Mesendoderm (in vitro differentiated cells): ENCODE measurements around the gene WDR36.
"Not testable (repeated sequence)": the region's sequence is repeated elsewhere in the genome, so short reads cannot be mapped to it uniquely, and the experiment has no call there.

Experiments
- DNase-seq: peaks from one replicate; pipeline ENCODE4 v3.0.0; 2013
- H2AK5ac ChIP-seq: 2 replicates; pipeline ENCODE4 v1.6.1; 2013; ENCODE audit warnings: low read length, inconsistent platforms
- H2BK120ac ChIP-seq: 2 replicates; pipeline ENCODE4 v1.6.1; 2013; ENCODE audit warnings: low read depth, mild to moderate bottlenecking, low read length, moderate library complexity, mixed read lengths
- H2BK15ac ChIP-seq: replicated peaks from 2 replicates; pipeline ENCODE4 v1.6.1; 2013; ENCODE audit warnings: low read depth, mild to moderate bottlenecking, moderate library complexity
- H2BK5ac ChIP-seq: 2 replicates; pipeline ENCODE4 v1.6.1; 2013; ENCODE audit warnings: low read length, inconsistent platforms
- H3K18ac ChIP-seq: 2 replicates; pipeline ENCODE4 v1.6.1; 2013; ENCODE audit warnings: mild to moderate bottlenecking, low read length, mixed read lengths
- H3K23ac ChIP-seq: one replicate; pipeline ENCODE4 v1.6.1; 2013; ENCODE audit warnings: low read length
- H3K27ac ChIP-seq: 2 replicates; pipeline ENCODE4 v1.5.1; 2013; ENCODE audit warnings: low read depth, mild to moderate bottlenecking, inconsistent platforms, low read length, moderate library complexity
- H3K27me3 ChIP-seq: 2 replicates; pipeline ENCODE4 v1.6.1; 2013; ENCODE audit warnings: low read length, control low read depth, mild to moderate bottlenecking, inconsistent platforms; ENCODE audit not compliant: insufficient read depth, poor library complexity
- H3K36me3 ChIP-seq: 2 replicates; pipeline ENCODE4 v1.6.1; 2013; ENCODE audit warnings: low read length, inconsistent platforms; ENCODE audit not compliant: control insufficient read depth, insufficient read depth
- H3K4ac ChIP-seq: one replicate; pipeline ENCODE4 v1.6.1; 2013; ENCODE audit warnings: low read depth, mild to moderate bottlenecking, low read length, moderate library complexity
- H3K4me1 ChIP-seq: 2 replicates; pipeline ENCODE4 v1.6.1; 2013; ENCODE audit warnings: low read depth, low read length, inconsistent platforms; ENCODE audit not compliant: control insufficient read depth
- H3K4me2 ChIP-seq: 2 replicates; pipeline ENCODE4 v1.6.1; 2013; ENCODE audit warnings: low read length
- H3K4me3 ChIP-seq: 2 replicates; pipeline ENCODE4 v1.5.1; 2013; ENCODE audit warnings: mild to moderate bottlenecking, low read length
- H3K56ac ChIP-seq: one replicate; pipeline ENCODE4 v1.6.1; 2013; ENCODE audit warnings: low read length
- H3K79me1 ChIP-seq: 2 replicates; pipeline ENCODE4 v1.6.1; 2013; ENCODE audit warnings: low read length, inconsistent platforms
- H3K79me2 ChIP-seq: 2 replicates; pipeline ENCODE4 v1.6.1; 2013; ENCODE audit warnings: mild to moderate bottlenecking, low read length; ENCODE audit not compliant: control insufficient read depth, insufficient read depth
- H3K9ac ChIP-seq: 2 replicates; pipeline ENCODE4 v1.6.1; 2013; ENCODE audit warnings: low read length, inconsistent platforms
- H4K5ac ChIP-seq: one replicate; pipeline ENCODE4 v1.6.1; 2013; ENCODE audit warnings: low read length
- H4K8ac ChIP-seq: one replicate; pipeline ENCODE4 v1.6.1; 2013; ENCODE audit warnings: low read depth, mild to moderate bottlenecking, control low read depth, low read length, moderate library complexity
- WGBS: extraction: QIAGEN DNeasy Blood & Tissue Kit; methylation state at CpG from one replicate; pipeline ENCODE4 v1.1.7; 2013; ENCODE audit warnings: low lambda C conversion rate, missing lambda C conversion rate; ENCODE audit not compliant: insufficient coverage; ENCODE audit errors: extremely low coverage; 5-methylcytosine and 5-hydroxymethylcytosine counted together

WDR36 gene

GRCh38 chr5:111138096-111138495 is 45.9 kb downstream of the WDR36 start:
- Histone ChIP-seq H4K8ac (no peak overlapping the region), H3K27me3 (no peaks in the 10 kb centered on the region), H2BK15ac (no peak overlapping the region), H3K36me3 (no peaks in the 10 kb centered on the region), H3K4me2 (no peak overlapping the region), H3K18ac (no peak overlapping the region), H2BK120ac (no peak overlapping the region), H3K27ac (no peak overlapping the region), H2BK5ac (no peak overlapping the region), H3K23ac (no peak overlapping the region), H2AK5ac (no peak overlapping the region), H3K79me2 (no peaks in the 10 kb centered on the region), H3K56ac (no peak overlapping the region), H3K4me3 (no peak overlapping the region), H3K9ac (no peak overlapping the region), H4K5ac (no peak overlapping the region), H3K4ac (no peak overlapping the region), H3K79me1 (no peaks in the 10 kb centered on the region), H3K4me1 (no peaks in the 10 kb centered on the region)
- WGBS = no CpG with 5 or more reads among the region's 2 CpGs
- DNase-seq = no peak

- not testable (repeated sequence) for H3K27ac ChIP-seq, H2BK15ac ChIP-seq, H3K9ac ChIP-seq, DNase-seq, H2AK5ac ChIP-seq, H3K4ac ChIP-seq, H4K5ac ChIP-seq, H3K36me3 ChIP-seq, H3K79me1 ChIP-seq, H3K27me3 ChIP-seq, H3K4me3 ChIP-seq, H3K4me2 ChIP-seq, H3K18ac ChIP-seq, H2BK120ac ChIP-seq, H3K79me2 ChIP-seq, H3K56ac ChIP-seq, H3K23ac ChIP-seq, H2BK5ac ChIP-seq, H3K4me1 ChIP-seq, H4K8ac ChIP-seq
- WGBS = no CpG with 5 or more reads among the region's 1 CpG
These were observed 49.3 kb downstream of the WDR36 start for GRCh38 chr5:111141471-111141870.

- no peak overlapping the region for H4K5ac ChIP-seq
- H3K27me3 ChIP-seq = no peaks in the 10 kb centered on the region
- H3K36me3 ChIP-seq = no peaks in the 10 kb centered on the region
- H3K79me2 ChIP-seq = no peaks in the 10 kb centered on the region
- DNase-seq = peak; percentile 26
- no peak overlapping the region for H2BK5ac ChIP-seq
- no peak overlapping the region for H3K9ac ChIP-seq
- H3K18ac ChIP-seq = no peak overlapping the region
- H3K27ac ChIP-seq = no peak overlapping the region
- no peak overlapping the region for H2BK15ac ChIP-seq
- no CpG with 5 or more reads among the region's 4 CpGs for WGBS
- H3K23ac ChIP-seq = no peak overlapping the region
- H3K79me1 ChIP-seq = no peaks in the 10 kb centered on the region
- no peak overlapping the region for H3K4ac ChIP-seq
- no peak overlapping the region for H3K56ac ChIP-seq
- H3K4me2 ChIP-seq = no peak overlapping the region
- H2AK5ac ChIP-seq = no peak overlapping the region
- H2BK120ac ChIP-seq = no peak overlapping the region
- no peaks in the 10 kb centered on the region for H3K4me1 ChIP-seq
- no peak overlapping the region for H4K8ac ChIP-seq
- no peak overlapping the region for H3K4me3 ChIP-seq
These were observed 50.8 kb downstream of the WDR36 start for GRCh38 chr5:111142932-111143331.

- Histone ChIP-seq H3K27me3 (no peaks in the 10 kb centered on the region), H4K8ac (no peak overlapping the region)
These were observed 51.8 kb downstream of the WDR36 start for GRCh38 chr5:111143910-111144309.

GRCh38 chr5:111144352-111144930 is 52.3 kb downstream of the WDR36 start:
- no peak overlapping the region for H3K4me3 ChIP-seq
- H3K36me3 ChIP-seq = no peaks in the 10 kb centered on the region
- no CpG with 5 or more reads among the region's 1 CpG for WGBS
- H3K79me2 ChIP-seq = no peaks in the 10 kb centered on the region
- no peak overlapping the region for H4K8ac ChIP-seq
- no peak overlapping the region for H4K5ac ChIP-seq
- no peak overlapping the region for H2BK15ac ChIP-seq
- no peak overlapping the region for H2AK5ac ChIP-seq
- no peak overlapping the region for H3K56ac ChIP-seq
- no peak overlapping the region for H3K27ac ChIP-seq
- no peak overlapping the region for H2BK5ac ChIP-seq
- no peak overlapping the region for H3K9ac ChIP-seq
- no peak overlapping the region for H2BK120ac ChIP-seq
- no peaks in the 10 kb centered on the region for H3K27me3 ChIP-seq
- H3K4me1 ChIP-seq = no peaks in the 10 kb centered on the region
- no peak overlapping the region for H3K4me2 ChIP-seq
- no peak overlapping the region for H3K18ac ChIP-seq
- H3K23ac ChIP-seq = no peak overlapping the region
- no peak overlapping the region for H3K4ac ChIP-seq
- no peak for DNase-seq
- H3K79me1 ChIP-seq = no peaks in the 10 kb centered on the region

More at GRCh38 chr5:111143910-111144309, 51.8 kb downstream of the WDR36 start:
- Histone ChIP-seq H3K36me3 (no peaks in the 10 kb centered on the region), H3K18ac (no peak overlapping the region), H3K9ac (no peak overlapping the region), H4K5ac (no peak overlapping the region), H2AK5ac (no peak overlapping the region), H2BK15ac (no peak overlapping the region), H3K4me3 (no peak overlapping the region), H3K27ac (no peak overlapping the region), H3K79me2 (no peaks in the 10 kb centered on the region), H3K56ac (no peak overlapping the region), H3K4ac (no peak overlapping the region), H2BK5ac (no peak overlapping the region), H3K23ac (no peak overlapping the region), H3K4me1 (no peaks in the 10 kb centered on the region), H3K4me2 (no peak overlapping the region), H2BK120ac (no peak overlapping the region), H3K79me1 (no peaks in the 10 kb centered on the region)
- DNase-seq = peak; percentile 38
- WGBS = no CpG with 5 or more reads among the region's 5 CpGs

GRCh38 chr5:111146053-111146452 is 53.9 kb downstream of the WDR36 start:
- Histone ChIP-seq H3K9ac (no peak overlapping the region), H3K36me3 (no peaks in the 10 kb centered on the region), H3K4me3 (no peak overlapping the region), H2BK15ac (no peak overlapping the region), H3K56ac (no peak overlapping the region), H2BK120ac (no peak overlapping the region), H3K4me1 (no peaks in the 10 kb centered on the region), H2AK5ac (no peak overlapping the region), H3K27ac (no peak overlapping the region), H3K4me2 (no peak overlapping the region), H3K23ac (no peak overlapping the region), H3K18ac (no peak overlapping the region), H3K27me3 (no peaks in the 10 kb centered on the region), H4K5ac (no peak overlapping the region), H4K8ac (no peak overlapping the region), H3K4ac (no peak overlapping the region), H2BK5ac (no peak overlapping the region), H3K79me1 (no peaks in the 10 kb centered on the region), H3K79me2 (no peaks in the 10 kb centered on the region)
- no peak for DNase-seq
- WGBS = no CpG with 5 or more reads among the region's 2 CpGs
